ENCODE measurements around the gene ZNF438. TPM values are rescaled to one million over a fixed set of nuclear protein-coding genes. Genes with fewer than 3 reads are reported as not detected.
A peak's percentile ranks its signal among the peaks of the same experiment; 100 is the strongest.

Gene ZNF438
- total RNA-seq, 4 donors from 2014 or later, result 10.3 to 14.6 (median 13.6) TPM

DNA sequence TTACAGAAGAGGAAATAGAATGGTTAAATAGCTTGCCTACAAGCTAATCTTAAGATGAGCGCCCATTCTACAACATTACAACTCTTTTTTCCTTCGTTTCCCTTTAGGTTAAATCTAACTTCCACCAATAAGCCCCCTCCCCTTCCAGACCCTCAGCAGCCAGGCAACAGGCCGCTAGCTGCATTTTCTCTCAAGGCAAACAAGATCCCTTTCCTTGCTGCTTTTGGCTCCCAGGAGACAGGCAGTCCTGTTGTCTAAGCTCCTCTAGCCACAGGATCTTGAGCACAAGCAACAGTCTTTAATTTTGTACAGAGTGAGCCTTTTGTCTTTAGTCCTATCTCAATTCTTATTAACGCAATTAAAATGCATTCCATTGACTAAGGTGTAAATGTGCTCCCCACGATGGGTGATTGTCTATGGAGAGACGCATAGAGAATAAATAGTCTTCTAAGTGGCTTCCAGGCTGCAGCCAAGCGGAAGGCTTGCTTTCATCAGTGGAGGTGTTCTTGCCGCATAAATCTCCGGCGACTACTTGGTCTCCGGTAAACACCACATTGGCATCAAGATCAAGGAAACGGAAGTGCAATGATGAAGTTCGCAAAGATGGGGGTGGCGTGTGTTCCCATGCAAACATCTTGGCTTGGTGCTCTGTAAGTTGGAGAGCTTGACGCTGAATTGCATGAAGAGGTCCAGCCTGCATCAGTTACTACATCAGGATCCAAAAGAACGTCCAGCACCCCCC is 220.2 kb downstream of the ZNF438 start:
- H3K36me3 ChIP-seq, result no peaks in the 10 kb centered on the region
- H3K27me3 ChIP-seq, result no peaks in the 10 kb centered on the region
- 41 to 71% methylated on average over 3 to 15 of the region's 16 CpGs for WGBS, 2 donors (ENCODE audit: low coverage in 1 of 2)
- H3K4me1 ChIP-seq, result peaks cover 0 to 52% (median 31%) of the 10 kb centered on the region in 3 donors
- H3K27ac ChIP-seq, result peak overlapping the region in 3 of 4 donors; percentile 76 to 83 (median 81)
- no peaks in the 10 kb centered on the region for H3K9me3 ChIP-seq
- H3K4me3 ChIP-seq, result no peak overlapping the region
- ATAC-seq, result peak; percentile 50
- TF ChIP-seq POLR2A (IDR thresholded peaks at IDR 0.05), result no peak
- peak; percentile 64 for TF ChIP-seq POLR2AphosphoS5 (IDR thresholded peaks at IDR 0.05)
- no peak for TF ChIP-seq EP300 (IDR thresholded peaks at IDR 0.05)
- TF ChIP-seq, protein P1, sequence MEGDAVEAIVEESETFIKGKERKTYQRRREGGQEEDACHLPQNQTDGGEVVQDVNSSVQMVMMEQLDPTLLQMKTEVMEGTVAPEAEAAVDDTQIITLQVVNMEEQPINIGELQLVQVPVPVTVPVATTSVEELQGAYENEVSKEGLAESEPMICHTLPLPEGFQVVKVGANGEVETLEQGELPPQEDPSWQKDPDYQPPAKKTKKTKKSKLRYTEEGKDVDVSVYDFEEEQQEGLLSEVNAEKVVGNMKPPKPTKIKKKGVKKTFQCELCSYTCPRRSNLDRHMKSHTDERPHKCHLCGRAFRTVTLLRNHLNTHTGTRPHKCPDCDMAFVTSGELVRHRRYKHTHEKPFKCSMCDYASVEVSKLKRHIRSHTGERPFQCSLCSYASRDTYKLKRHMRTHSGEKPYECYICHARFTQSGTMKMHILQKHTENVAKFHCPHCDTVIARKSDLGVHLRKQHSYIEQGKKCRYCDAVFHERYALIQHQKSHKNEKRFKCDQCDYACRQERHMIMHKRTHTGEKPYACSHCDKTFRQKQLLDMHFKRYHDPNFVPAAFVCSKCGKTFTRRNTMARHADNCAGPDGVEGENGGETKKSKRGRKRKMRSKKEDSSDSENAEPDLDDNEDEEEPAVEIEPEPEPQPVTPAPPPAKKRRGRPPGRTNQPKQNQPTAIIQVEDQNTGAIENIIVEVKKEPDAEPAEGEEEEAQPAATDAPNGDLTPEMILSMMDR (IDR thresholded peaks at IDR 0.05), result no peak

DNA sequence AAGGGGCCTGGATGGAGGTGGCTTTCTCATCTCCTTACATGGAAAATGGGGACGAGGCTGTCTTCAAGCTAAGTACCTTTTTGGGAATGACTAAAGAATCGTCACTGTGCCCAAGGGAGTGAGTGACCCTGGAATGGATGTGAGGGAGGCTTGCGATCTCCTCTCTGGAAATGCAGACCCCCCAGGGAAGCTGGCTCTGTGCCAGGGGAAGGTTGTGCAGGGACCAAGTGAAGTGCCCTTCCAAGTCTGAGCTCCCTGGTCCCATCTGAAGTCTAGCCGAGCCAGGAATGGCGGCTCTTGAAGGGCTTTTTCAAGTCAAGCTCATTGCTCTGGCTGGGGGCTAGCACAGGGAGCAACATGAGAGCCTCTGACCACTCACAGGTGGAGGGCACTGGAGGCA is 221.2 kb downstream of the ZNF438 start:
- Histone ChIP-seq H3K4me1 (peaks cover 0 to 43% (median 31%) of the 10 kb centered on the region in 3 donors), H3K27me3 (no peaks in the 10 kb centered on the region), H3K4me3 (no peak overlapping the region), H3K36me3 (no peaks in the 10 kb centered on the region), H3K27ac (peak overlapping the region in 2 of 4 donors; percentile 81 to 83), H3K9me3 (no peaks in the 10 kb centered on the region)
- TF ChIP-seq, protein P1 (IDR thresholded peaks at IDR 0.05), result no peak
- TF ChIP-seq EP300 (IDR thresholded peaks at IDR 0.05) (no peak), POLR2A (IDR thresholded peaks at IDR 0.05) (no peak), POLR2AphosphoS5 (IDR thresholded peaks at IDR 0.05) (no peak)
- ATAC-seq, result no peak
- 100% methylated on average over 1 of the region's 5 CpGs for WGBS, 2 donors (ENCODE audit: low coverage in 1 of 2)

DNA sequence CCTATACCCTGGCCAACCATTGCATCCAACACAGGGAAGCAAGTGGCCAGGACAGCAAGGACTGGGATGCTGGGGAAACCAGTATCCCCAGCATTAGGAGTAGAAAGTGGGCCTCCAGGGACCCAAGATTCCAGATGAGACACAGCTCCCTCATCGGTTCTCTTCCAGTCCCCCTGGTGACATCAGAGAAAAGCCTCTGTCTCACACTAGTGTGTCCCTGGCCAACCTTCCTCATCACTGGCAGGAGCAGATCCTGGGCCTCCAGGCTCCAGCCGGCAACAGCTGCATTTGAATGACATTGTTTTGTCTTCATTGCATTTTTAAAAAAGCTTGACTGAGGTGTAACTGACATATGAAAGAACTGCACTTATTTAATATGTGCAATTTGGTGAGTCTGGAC is 224.8 kb downstream of the ZNF438 start:
- H3K27me3 ChIP-seq, result no peaks in the 10 kb centered on the region
- 60 to 76% methylated on average over 1 to 2 of the region's 2 CpGs for WGBS, 2 donors (ENCODE audit: low coverage in 1 of 2)
- H3K4me3 ChIP-seq, result no peak overlapping the region
- H3K4me1 ChIP-seq, result peaks cover 0 to 35% (median 12%) of the 10 kb centered on the region in 3 donors
- TF ChIP-seq POLR2A (IDR thresholded peaks at IDR 0.05) (no peak), EP300 (IDR thresholded peaks at IDR 0.05) (no peak), POLR2AphosphoS5 (IDR thresholded peaks at IDR 0.05) (no peak)
- TF ChIP-seq, protein P1 (IDR thresholded peaks at IDR 0.05), result no peak
- no peak for ATAC-seq
- peak overlapping the region in 2 of 4 donors; percentile 26 to 56 for H3K27ac ChIP-seq
- H3K9me3 ChIP-seq, result no peaks in the 10 kb centered on the region
- H3K36me3 ChIP-seq, result no peaks in the 10 kb centered on the region

DNA sequence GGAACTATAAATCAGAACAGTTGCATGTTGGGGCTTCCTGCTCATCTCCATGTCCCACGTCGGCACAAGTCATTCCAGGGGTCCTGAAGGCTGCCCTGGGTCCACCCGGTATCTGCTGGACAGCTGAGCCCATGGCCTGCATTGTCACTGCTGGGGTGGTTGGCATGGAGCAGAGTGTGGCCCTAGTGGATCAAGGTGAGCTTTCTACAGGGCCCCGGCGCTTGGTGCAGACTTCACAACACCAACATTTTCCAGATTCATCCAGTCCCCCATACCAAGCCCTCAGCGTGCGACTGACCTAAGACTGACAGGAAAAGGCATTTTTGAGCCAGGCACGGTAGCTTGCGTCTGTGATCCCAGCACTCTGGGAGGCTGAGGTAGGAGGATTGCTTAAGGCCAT is 226.6 kb downstream of the ZNF438 start:
- H3K27ac ChIP-seq, result peak overlapping the region in 2 of 4 donors; percentile 44 to 62
- 15% methylated on average over 2 of the region's 9 CpGs; no CpG with 5 or more reads in 1 of the 2 donors for WGBS, 2 donors (ENCODE audit: low coverage in 1 of 2)
- no peaks in the 10 kb centered on the region for H3K9me3 ChIP-seq
- peaks cover 0 to 21% (median 5%) of the 10 kb centered on the region in 3 donors for H3K4me1 ChIP-seq
- no peak for TF ChIP-seq EP300 (IDR thresholded peaks at IDR 0.05)
- TF ChIP-seq POLR2AphosphoS5 (IDR thresholded peaks at IDR 0.05), result no peak
- TF ChIP-seq, protein P1 (IDR thresholded peaks at IDR 0.05), result no peak
- no peak for TF ChIP-seq POLR2A (IDR thresholded peaks at IDR 0.05)
- no peaks in the 10 kb centered on the region for H3K27me3 ChIP-seq
- ATAC-seq, result no peak
- no peaks in the 10 kb centered on the region for H3K36me3 ChIP-seq
- H3K4me3 ChIP-seq, result no peak overlapping the region
